CD8-positive, alpha-beta memory T cell (primary cell): ENCODE data around the gene TTLL8. TPM values are rescaled to one million over a fixed set of nuclear protein-coding genes. Genes with fewer than 3 reads are reported as not detected.
"Not testable (repeated sequence)": the region's sequence is repeated elsewhere in the genome, so short reads cannot be mapped to it uniquely, and the experiment has no call there.

Experiments
- CTCF ChIA-PET: fragments of 350-600 bp; sonication (Branson Sonifier 250); formaldehyde crosslinking; loops from one replicate; lab custom pipeline; 2021; ENCODE audit warnings: antibody characterized with exemption; lab: Charles Lee
- POLR2A ChIA-PET: fragments of 350-600 bp; sonication (Branson Sonifier 250); formaldehyde crosslinking; loops from one replicate; lab custom pipeline; 2021; ENCODE audit warnings: antibody characterized with exemption; lab: Charles Lee
- DNase-seq, 5 donors: peaks; one replicate each; pipeline versions ENCODE4 v3.0.0 to v3.0.0-alpha.2; 2020 to 2022; ENCODE audit warnings: mixed read lengths in 1 of 5
- H3K27ac ChIP-seq: one replicate; pipeline ENCODE4 v1.7.0; 2013; ENCODE audit warnings: low read depth, mild to moderate bottlenecking, low read length, moderate library complexity
- H3K27me3 ChIP-seq: 2 replicates; pipeline ENCODE4 v1.7.0; 2013; ENCODE audit warnings: low read length, mild to moderate bottlenecking; ENCODE audit not compliant: insufficient read depth, poor library complexity, severe bottlenecking
- H3K36me3 ChIP-seq: 2 replicates; pipeline ENCODE4 v1.7.0; 2013; ENCODE audit warnings: mild to moderate bottlenecking, low read length, moderate library complexity; ENCODE audit not compliant: insufficient read depth
- H3K4me1 ChIP-seq: 2 replicates; pipeline ENCODE4 v1.7.0; 2013; ENCODE audit warnings: mild to moderate bottlenecking, low read length, moderate library complexity; ENCODE audit not compliant: insufficient read depth
- H3K4me3 ChIP-seq: 2 replicates; pipeline ENCODE4 v1.7.0; 2013; ENCODE audit warnings: mild to moderate bottlenecking, low read length
- H3K9me3 ChIP-seq: 2 replicates; pipeline ENCODE4 v1.7.0; 2013; ENCODE audit warnings: mild to moderate bottlenecking, low read length
- H3K27ac Mint-ChIP-seq, 8 donors: one replicate each; pipeline ENCODE4 v1.8.0; 2020 to 2021; ENCODE audit warnings: mixed read lengths in 8 of 8, mild to moderate bottlenecking in 6 of 8, inconsistent platforms in 3 of 8, moderate library complexity in 3 of 8
- H3K27me3 Mint-ChIP-seq, 2 donors: one replicate each; pipeline ENCODE4 v1.8.0; 2020 to 2021; ENCODE audit warnings: mixed read lengths in 2 of 2, mild to moderate bottlenecking in 1 of 2, moderate library complexity in 1 of 2
- H3K36me3 Mint-ChIP-seq, 3 donors: one replicate each; pipeline ENCODE4 v1.8.0; 2020 to 2021; ENCODE audit warnings: mixed read lengths in 3 of 3, inconsistent platforms in 1 of 3, mild to moderate bottlenecking in 1 of 3
- H3K4me1 Mint-ChIP-seq, 3 donors: one replicate each; pipeline ENCODE4 v1.8.0; 2020 to 2021; ENCODE audit warnings: mixed read lengths in 3 of 3, inconsistent platforms in 1 of 3, mild to moderate bottlenecking in 1 of 3
- H3K4me3 Mint-ChIP-seq, 7 donors: one replicate each; pipeline ENCODE4 v1.8.0; 2020 to 2021; ENCODE audit warnings: mixed read lengths in 7 of 7, mild to moderate bottlenecking in 6 of 7, moderate library complexity in 4 of 7, inconsistent platforms in 2 of 7
- H3K9me3 Mint-ChIP-seq, 5 donors: one replicate each; pipeline ENCODE4 v1.8.0; 2020 to 2022; ENCODE audit warnings: mixed read lengths in 5 of 5, mild to moderate bottlenecking in 3 of 5, moderate library complexity in 2 of 5, inconsistent platforms in 1 of 5
- polyA plus RNA-seq: library from polyadenylated mRNA; unstranded; fragments of 300-500 nt; fragmentation: Illumina TruSeq; gene quantifications from one replicate; pipeline ENCODE4 v1.2.3, GENCODE V29; 2021
- total RNA-seq, 2 experiments: library from RNA; stranded (reverse); gene quantifications; one replicate each; pipeline ENCODE4 v1.2.3, GENCODE V29; 2021

TTLL8 gene
- total and polyA plus RNA-seq, 3 experiments from 2014 or later: not detected

GRCh38 chr22:49983148-49984042 is 74.7 kb downstream of the TTLL8 start:
- POLR2A ChIA-PET: interaction anchor here (1.3 kb wide), 1 partner anchor 21 kb away, joined by 3 read pairs; no protein-coding TSS in a partner anchor
- no peaks in the 10 kb centered on the region for H3K36me3 ChIP-seq
- peaks cover 29 to 49% of the 10 kb centered on the region in 2 donors for H3K27me3 Mint-ChIP-seq
- H3K27ac Mint-ChIP-seq: no peak overlapping the region
- CTCF ChIA-PET: interaction anchor here (0.9 to 3.8 kb wide), 8 partner anchors 8 to 216 kb away, joined by 3 to 17 read pairs (median 4); no protein-coding TSS in a partner anchor
- H3K4me3 Mint-ChIP-seq: peak overlapping the region in 1 of 7 donors; percentile 75
- DNase-seq: peak in 1 of 5 donors; percentile 46
- no peak overlapping the region for H3K4me3 ChIP-seq
- H3K36me3 Mint-ChIP-seq: peaks cover 0 to 41% (median 9%) of the 10 kb centered on the region in 3 donors
- H3K9me3 Mint-ChIP-seq: peaks cover 22 to 33% (median 26%) of the 10 kb centered on the region in 5 donors
- no peaks in the 10 kb centered on the region for H3K4me1 ChIP-seq
- H3K4me1 Mint-ChIP-seq: peaks cover 3 to 9% (median 8%) of the 10 kb centered on the region in 3 donors
- peaks cover 7% of the 10 kb centered on the region for H3K9me3 ChIP-seq
- H3K27me3 ChIP-seq: peaks cover 10% of the 10 kb centered on the region
- H3K27ac ChIP-seq: no peak overlapping the region

- not testable (repeated sequence) for H3K4me3 Mint-ChIP-seq, H3K36me3 ChIP-seq, H3K4me3 ChIP-seq, H3K4me1 ChIP-seq, H3K9me3 ChIP-seq, DNase-seq, H3K27ac Mint-ChIP-seq, H3K27ac ChIP-seq
- H3K4me1 Mint-ChIP-seq: peaks cover 5 to 10% (median 9%) of the 10 kb centered on the region in 3 donors
- peaks cover 20 to 29% (median 24%) of the 10 kb centered on the region in 5 donors for H3K9me3 Mint-ChIP-seq
- H3K27me3 ChIP-seq: peaks cover 10% of the 10 kb centered on the region
- peaks cover 28 to 43% of the 10 kb centered on the region in 2 donors for H3K27me3 Mint-ChIP-seq
- CTCF ChIA-PET: interaction anchor here (1.6 to 3.8 kb wide), 4 partner anchors 19 to 214 kb away, joined by 4 to 17 read pairs (median 6); no protein-coding TSS in a partner anchor
- H3K36me3 Mint-ChIP-seq: peaks cover 0 to 33% (median 9%) of the 10 kb centered on the region in 3 donors
- POLR2A ChIA-PET: interaction anchor here (0.7 kb wide), 1 partner anchor 54 kb away, joined by 6 read pairs; no protein-coding TSS in a partner anchor
These were observed 76.3 kb downstream of the TTLL8 start for GRCh38 chr22:49981799-49982198.

GRCh38 chr22:49979587-49980264 is 78.4 kb downstream of the TTLL8 start:
- Histone ChIP-seq H3K9me3 (peaks cover 5% of the 10 kb centered on the region), H3K36me3 (no peaks in the 10 kb centered on the region), H3K4me1 (peaks cover 17% of the 10 kb centered on the region), H3K4me3 (no peak overlapping the region), H3K27me3 (peaks cover 10% of the 10 kb centered on the region), H3K27ac (no peak overlapping the region)
- Mint-ChIP-seq H3K27ac (peak overlapping the region in 1 of 8 donors; percentile 61), H3K27me3 (peaks cover 11 to 24% of the 10 kb centered on the region in 2 donors), H3K36me3 (peaks cover 0 to 17% (median 7%) of the 10 kb centered on the region in 3 donors), H3K4me1 (peaks cover 18 to 25% (median 25%) of the 10 kb centered on the region in 3 donors), H3K9me3 (peaks cover 6 to 10% (median 8%) of the 10 kb centered on the region in 5 donors), H3K4me3 (peak overlapping the region in 1 of 7 donors; percentile 1)
- ChIA-PET CTCF (interaction anchor here (0.7 to 1.6 kb wide), 3 partner anchors 14 to 52 kb away, joined by 3 to 7 read pairs (median 4); no protein-coding TSS in a partner anchor), POLR2A (no interaction called here)
- peak in 1 of 5 donors; percentile 46 for DNase-seq

- H3K9me3 ChIP-seq: peaks cover 5% of the 10 kb centered on the region
- Mint-ChIP-seq H3K4me1 (peaks cover 15 to 21% (median 19%) of the 10 kb centered on the region in 3 donors), H3K27me3 (peaks cover 2 to 16% of the 10 kb centered on the region in 2 donors), H3K36me3 (peaks cover 0 to 14% (median 7%) of the 10 kb centered on the region in 3 donors), H3K9me3 (peaks cover 6 to 10% (median 8%) of the 10 kb centered on the region in 5 donors), H3K4me3 (no peak overlapping the region), H3K27ac (no peak overlapping the region)
- POLR2A ChIA-PET: no interaction called here
- no peak overlapping the region for H3K27ac ChIP-seq
- no peak for DNase-seq
- H3K36me3 ChIP-seq: no peaks in the 10 kb centered on the region
- H3K4me1 ChIP-seq: peaks cover 17% of the 10 kb centered on the region
- H3K27me3 ChIP-seq: no peaks in the 10 kb centered on the region
- CTCF ChIA-PET: interaction anchor here (0.7 to 1.7 kb wide), 3 partner anchors 15 to 52 kb away, joined by 3 to 6 read pairs (median 5); no protein-coding TSS in a partner anchor
- H3K4me3 ChIP-seq: no peak overlapping the region
These were observed 80.5 kb downstream of the TTLL8 start for GRCh38 chr22:49977578-49977977.

- peaks cover 5% of the 10 kb centered on the region for H3K9me3 ChIP-seq
- Mint-ChIP-seq H3K9me3 (peaks cover 6 to 10% (median 8%) of the 10 kb centered on the region in 5 donors), H3K4me3 (peak overlapping the region in 3 of 7 donors; percentile 13 to 42 (median 15)), H3K27ac (peak overlapping the region in 7 of 8 donors; percentile 22 to 81 (median 66)), H3K27me3 (peaks cover 0 to 11% of the 10 kb centered on the region in 2 donors), H3K4me1 (peaks cover 15 to 21% (median 17%) of the 10 kb centered on the region in 3 donors), H3K36me3 (peaks cover 0 to 14% (median 7%) of the 10 kb centered on the region in 3 donors)
- peaks cover 17% of the 10 kb centered on the region for H3K4me1 ChIP-seq
- peak in 1 of 5 donors; percentile 53 for DNase-seq
- POLR2A ChIA-PET: no interaction called here
- H3K27ac ChIP-seq: no peak overlapping the region
- CTCF ChIA-PET: interaction anchor here (0.9 to 1.7 kb wide), 3 partner anchors 14 to 53 kb away, joined by 3 to 6 read pairs (median 5); no protein-coding TSS in a partner anchor
- H3K27me3 ChIP-seq: no peaks in the 10 kb centered on the region
- no peak overlapping the region for H3K4me3 ChIP-seq
- no peaks in the 10 kb centered on the region for H3K36me3 ChIP-seq
These were observed 81.5 kb downstream of the TTLL8 start for GRCh38 chr22:49976439-49977175.

GRCh38 chr22:49975543-49976389 is 82.3 kb downstream of the TTLL8 start:
- Histone ChIP-seq H3K4me3 (no peak overlapping the region), H3K36me3 (no peaks in the 10 kb centered on the region), H3K27me3 (no peaks in the 10 kb centered on the region), H3K27ac (no peak overlapping the region), H3K9me3 (peaks cover 5% of the 10 kb centered on the region), H3K4me1 (peaks cover 19% of the 10 kb centered on the region)
- H3K27me3 Mint-ChIP-seq: peaks cover 2 to 7% of the 10 kb centered on the region in 2 donors
- peaks cover 18 to 22% (median 22%) of the 10 kb centered on the region in 3 donors for H3K4me1 Mint-ChIP-seq
- H3K27ac Mint-ChIP-seq: peak overlapping the region in 7 of 8 donors; percentile 57 to 93 (median 81)
- peak overlapping the region in 4 of 7 donors; percentile 1 to 48 (median 27) for H3K4me3 Mint-ChIP-seq
- DNase-seq: peak in 1 of 5 donors; percentile 51
- CTCF ChIA-PET: interaction anchor here (1.7 kb wide), 1 partner anchor 17 kb away, joined by 5 read pairs; no protein-coding TSS in a partner anchor
- H3K36me3 Mint-ChIP-seq: peaks cover 2 to 9% (median 4%) of the 10 kb centered on the region in 3 donors
- POLR2A ChIA-PET: no interaction called here
- peaks cover 6 to 8% (median 8%) of the 10 kb centered on the region in 5 donors for H3K9me3 Mint-ChIP-seq
